Raji (cell line): ENCODE results near the gene RIN3.
A peak's percentile ranks its signal among the peaks of the same experiment; 100 is the strongest.

Experiments
- POLR2A ChIP-seq: IDR thresholded peaks from 2 replicates; pipeline ENCODE4 v1.6.1; 2011; ENCODE audit warnings: low read depth, low read length, control low read depth; ENCODE audit not compliant: insufficient read depth

The RIN3 gene

DNA sequence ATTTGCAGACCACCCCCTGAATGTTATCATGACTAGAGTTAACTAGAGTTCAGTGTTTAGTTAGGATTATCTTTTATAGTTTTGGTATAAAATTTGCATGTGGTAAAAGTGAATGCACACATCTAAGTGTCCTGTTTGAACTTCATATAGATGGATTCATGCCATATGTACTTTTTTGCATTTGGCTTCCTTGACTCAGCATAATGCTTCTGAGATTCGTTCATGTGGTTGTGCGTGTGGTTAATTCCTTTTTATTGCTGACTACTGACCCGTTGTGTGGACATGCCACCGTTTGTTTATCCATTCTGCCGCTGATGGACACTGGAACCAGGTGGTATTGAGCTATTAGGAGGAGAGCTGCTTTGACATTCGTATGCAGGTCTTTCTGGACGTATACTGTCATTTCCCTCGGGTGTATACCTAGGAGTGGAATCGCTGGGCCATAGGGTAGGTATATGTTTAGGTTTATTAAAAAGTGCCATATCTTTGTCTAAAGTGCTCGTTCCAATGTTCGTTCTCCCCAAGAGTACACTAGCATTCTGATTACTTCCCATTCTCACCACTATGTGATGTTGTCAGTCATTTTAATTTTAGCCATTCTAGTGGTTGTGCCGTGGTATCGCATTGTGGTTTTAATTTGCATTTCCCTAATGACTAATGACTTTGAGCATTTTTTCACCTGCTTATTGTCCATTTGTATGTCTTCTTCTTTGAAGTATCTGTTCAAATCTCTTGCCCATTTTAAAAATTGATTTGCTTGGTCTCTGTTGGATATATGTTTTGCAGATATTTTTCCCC is 37.7 kb downstream of the RIN3 start:
- TF ChIP-seq POLR2A, result no peak

DNA sequence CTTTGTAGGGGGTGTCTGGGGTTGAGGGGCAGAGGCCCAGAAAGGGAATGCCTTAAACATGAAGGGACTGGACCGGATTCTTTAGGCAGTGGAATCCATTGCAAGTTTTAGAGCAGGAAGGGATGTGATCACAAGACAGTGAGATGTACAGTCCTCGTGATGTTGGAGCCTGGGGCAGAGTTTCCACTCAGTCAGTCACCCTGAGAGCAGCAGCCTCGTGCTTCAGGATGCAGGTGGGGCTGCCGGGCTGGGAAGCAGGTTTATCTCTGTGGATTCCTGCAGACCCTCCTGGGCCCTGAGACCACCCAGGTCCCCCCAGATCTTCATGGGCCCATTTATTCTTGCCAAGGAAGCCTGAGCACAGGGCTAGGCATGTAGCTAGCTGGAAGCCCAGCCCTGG is 38.5 kb downstream of the RIN3 start:
- no peak for TF ChIP-seq POLR2A

DNA sequence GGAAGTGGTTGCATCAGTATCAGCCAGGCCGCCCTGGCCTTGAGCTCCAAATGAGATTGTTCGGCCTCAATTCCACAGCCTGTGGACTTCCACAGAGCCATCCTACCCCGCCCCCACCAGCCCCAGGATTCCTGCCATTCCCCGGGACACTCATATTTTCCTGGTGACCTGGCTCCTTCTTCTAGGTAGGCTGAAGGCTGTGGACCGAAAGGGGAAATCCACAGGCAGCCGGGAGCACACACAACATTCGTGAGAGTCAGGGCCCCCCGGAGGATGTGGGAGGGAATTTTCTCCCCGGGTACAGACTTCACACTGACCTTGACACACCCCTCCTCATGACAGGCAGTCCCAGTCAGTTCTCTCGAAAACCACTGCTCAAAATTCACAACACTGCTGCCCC is 39.9 kb downstream of the RIN3 start:
- no peak for TF ChIP-seq POLR2A

DNA sequence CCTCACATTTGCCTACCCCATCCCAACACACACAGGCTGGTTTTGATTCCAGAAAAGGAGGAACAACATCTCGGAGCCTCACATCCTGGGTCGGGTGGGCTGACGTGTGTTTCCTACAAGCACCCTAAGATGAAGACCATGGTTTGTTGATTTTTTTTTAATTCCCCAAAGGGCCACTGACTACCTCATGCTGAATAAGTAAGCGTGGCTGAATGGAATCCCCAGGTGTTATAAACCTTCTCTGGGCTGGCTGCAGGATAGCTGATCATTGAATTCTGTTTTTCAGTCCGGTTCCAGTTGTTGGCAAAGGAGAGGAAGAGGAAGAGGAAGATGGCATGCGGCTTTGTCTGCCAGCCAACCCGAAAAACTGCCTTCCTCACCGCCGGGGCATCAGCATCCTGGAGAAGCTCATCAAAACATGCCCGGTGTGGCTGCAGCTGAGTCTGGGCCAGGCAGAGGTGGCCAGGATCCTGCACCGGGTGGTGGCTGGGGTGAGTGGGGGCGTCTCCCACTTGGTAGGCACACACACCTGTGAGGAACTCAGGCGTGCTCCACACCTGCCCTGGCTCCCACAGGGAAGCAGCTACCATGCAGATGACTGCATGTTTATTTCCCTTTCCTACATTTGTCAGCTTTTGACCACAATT is 42.0 kb downstream of the RIN3 start:
- TF ChIP-seq POLR2A, result no peak

DNA sequence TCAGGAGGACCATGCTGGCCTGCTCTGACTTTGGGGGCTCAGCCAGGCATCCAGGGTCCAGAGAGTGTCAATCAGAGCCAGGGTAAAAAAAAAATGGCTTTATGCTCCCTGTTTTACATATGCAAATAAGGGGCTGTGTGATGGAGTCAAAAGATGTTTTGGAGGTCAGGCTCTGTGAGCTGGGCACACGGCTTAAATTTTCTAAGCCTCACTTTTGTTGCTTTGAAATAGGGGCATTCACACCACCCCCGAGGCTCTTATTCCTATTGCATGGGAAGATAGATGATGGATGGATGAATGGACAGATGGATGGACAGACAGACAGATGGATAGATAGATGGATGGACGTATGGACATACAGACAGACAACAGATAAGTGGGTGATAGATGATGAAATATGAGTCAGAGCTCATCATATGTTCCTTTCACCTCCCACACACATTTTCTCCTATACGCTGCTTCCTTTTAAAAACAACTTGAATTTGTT is 42.7 kb downstream of the RIN3 start:
- 0 out of 2 replicates have a peak, but pooled peaks have one; percentile 8 for TF ChIP-seq POLR2A

DNA sequence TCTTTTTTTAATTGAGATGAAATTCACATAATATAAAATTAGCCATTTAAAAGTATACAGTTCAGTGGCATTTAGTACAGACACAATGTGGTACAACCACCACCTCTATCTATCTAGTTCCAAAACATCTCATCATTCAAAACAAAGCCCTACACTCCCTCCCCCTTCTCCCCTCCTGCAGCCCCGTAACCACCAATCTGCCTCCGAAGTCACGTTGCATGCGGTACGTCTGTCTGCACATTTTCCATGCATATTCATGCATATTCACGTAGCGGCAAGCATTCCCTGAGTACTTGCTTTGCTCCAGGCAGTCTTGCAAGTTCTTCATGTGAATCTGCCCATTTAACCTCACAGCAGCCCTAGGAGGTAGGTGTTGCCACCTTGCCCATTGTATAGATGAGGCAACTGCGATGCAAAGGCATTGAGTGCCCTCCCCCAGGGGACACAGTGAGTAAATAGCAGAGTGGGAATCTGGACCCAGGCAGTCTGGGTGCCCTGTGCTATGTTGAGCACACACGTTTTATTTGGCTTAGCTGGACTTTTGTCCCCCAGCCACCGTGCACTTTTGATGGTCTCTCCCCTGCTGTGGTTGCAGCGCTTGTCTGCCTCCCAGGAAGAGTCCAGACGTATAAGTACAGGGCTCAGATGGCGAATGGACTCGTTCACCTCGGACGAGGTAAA is 43.4 kb downstream of the RIN3 start:
- TF ChIP-seq POLR2A, result no peak

DNA sequence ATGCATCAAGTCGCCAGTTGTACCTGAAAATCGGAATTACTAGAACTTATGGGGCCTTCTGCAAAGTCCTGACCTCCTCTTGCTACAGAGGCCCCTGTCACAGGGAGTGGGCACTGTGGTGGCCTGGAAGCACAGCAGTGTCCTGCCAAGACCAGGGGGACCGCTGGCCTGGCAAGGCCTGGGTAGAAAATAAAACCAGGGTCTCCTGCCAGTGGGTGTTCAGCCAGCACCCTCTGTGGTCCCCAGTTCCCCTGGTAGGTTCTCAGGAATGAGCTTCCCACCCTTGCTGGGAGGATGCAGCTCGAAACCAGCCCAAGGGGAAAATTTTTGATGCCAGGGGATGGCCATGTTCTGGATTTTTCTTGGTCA is 43.9 kb downstream of the RIN3 start:
- no peak for TF ChIP-seq POLR2A

DNA sequence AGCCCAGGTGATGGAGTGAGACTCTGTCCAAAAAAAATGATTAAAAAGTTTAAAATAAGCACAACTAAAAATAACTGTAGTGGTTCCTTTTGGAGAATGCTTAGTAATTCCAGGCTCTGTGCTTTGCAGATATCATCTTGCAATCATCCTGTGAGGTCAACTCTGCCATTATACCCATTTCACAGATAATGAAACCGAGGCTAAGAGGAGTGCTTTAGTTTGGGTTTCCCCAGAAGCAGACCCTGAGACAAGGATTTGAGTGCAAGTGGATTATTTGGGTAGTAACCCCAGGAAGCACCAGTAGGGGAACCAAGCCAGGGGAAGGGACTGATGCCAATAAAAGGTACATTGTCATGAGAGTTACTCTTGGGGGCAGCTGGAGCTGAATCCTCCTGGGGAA is 44.7 kb downstream of the RIN3 start:
- TF ChIP-seq POLR2A, result no peak

DNA sequence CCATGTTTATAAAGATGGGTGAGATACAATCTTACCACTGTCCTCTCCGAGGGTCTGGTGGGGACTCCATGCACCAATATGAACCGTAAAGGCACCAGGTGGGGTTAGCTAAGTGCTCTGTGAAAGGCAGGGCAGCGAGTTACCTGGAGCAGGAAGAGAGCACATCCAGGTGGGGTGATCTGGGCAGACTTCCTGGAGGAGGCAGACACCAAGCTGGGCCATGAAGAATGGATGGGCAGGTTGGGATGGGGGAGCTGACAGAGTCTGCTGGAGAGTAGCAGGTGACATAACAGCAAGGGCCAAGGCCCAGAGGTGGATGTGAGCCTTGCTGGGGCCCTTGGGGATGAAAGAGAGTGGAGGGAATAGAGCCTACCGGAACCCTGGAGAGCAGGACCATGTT is 45.9 kb downstream of the RIN3 start:
- TF ChIP-seq POLR2A, result no peak

DNA sequence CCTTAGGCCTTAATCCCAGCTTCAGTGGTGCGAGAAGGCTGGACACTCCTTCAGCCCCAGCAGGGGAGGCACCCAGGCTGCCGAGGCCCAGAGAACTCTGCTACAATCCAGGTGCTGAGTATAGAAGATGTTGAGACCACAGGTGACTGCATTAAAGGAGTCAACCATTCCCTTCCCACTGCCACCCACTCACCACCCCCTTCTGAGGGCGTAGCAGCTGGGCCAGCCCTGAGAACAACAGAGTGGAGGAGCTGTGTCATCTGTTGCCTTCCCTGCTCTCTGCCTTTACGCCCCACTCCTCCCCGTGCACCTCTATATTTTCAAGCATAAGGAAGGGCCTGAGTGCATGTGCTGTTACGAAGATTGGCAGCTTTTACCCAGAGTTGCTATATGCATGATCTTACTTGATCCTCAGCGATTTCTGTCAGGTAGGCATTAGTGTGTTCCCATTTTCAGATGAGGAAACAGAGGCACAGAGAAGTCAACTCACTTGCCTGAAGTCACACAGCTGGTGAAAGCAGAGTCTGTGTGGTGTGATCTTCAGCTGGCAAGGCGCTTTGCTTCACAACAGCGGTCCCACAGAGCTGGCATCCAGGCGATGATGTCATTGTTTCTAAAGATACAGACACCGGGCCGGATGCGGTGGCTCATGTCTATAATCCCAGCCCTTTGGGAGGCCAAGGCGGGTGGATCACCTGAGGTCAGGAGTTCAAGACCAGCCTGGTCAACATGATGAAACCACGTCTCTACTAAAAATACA is 46.7 kb downstream of the RIN3 start:
- TF ChIP-seq POLR2A, result no peak

DNA sequence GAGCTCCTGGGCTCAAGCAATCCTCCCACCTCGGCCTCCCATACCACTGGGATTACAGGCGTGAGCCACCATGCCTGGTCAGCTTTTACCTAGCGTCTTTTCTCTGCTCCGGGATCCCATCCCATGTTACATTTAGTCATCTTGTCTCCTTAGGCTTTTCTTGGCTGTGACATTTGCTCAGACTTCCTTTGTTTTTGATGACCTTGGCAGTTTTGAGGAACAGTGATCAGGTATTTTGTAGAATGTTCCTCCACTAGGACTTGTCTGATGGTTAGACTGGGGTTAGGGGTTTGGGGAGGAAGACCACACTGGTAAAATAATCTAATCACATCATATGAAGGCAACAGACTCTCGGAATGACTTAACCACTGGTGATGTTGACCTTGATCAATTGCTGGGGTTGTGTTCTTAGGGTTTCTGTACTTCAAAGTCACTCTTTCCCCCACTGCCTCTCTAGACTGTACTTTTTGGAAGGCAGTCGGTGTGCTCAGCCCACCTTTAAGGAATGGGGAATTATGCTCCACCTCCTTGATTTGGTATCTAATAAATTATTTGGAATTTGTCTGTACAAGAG is 48.4 kb downstream of the RIN3 start:
- TF ChIP-seq POLR2A, result no peak

DNA sequence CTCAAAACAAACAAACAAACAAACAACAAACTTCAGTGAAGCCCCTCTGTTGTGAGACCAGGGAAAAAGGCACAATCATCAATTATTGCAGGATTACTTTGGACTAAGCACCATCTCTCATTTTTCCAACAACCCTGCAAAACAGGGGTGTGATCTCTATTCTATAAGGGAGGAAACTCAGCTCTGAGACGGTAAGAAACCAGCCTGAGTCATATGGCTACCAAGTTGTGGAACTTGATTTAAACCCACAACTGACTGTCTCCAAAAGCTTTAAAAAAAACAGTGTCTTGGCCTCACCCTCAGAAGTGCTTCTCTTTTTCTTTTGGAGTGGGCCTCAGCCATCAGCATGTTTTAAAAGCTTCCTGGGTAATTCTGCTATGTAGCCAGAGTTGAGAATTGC is 49.8 kb downstream of the RIN3 start:
- no peak for TF ChIP-seq POLR2A

DNA sequence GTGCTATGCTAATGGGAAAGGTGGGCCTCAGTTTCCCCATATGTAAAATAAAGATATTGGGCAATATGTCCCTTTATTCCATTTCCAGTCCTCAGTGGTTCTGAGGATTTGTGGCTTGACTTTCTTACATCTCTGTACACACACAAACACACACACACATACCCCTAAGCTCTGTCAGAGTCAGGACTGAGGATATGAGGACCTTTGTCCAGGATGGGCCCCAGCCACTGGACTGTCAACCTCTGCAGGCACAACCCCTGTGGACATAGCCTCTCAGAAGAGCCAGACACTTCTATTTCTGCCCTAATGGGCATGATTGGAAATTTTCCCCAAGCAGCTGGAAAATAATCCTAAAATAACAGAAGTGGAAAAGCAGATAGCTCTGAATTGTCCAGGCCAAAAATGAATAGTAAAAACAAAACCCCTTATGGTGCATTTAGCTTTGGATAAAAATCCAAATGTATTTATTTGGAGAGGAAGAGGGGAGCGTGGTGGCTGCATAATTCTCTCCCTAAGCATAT is 50.2 kb downstream of the RIN3 start:
- TF ChIP-seq POLR2A, result no peak

DNA sequence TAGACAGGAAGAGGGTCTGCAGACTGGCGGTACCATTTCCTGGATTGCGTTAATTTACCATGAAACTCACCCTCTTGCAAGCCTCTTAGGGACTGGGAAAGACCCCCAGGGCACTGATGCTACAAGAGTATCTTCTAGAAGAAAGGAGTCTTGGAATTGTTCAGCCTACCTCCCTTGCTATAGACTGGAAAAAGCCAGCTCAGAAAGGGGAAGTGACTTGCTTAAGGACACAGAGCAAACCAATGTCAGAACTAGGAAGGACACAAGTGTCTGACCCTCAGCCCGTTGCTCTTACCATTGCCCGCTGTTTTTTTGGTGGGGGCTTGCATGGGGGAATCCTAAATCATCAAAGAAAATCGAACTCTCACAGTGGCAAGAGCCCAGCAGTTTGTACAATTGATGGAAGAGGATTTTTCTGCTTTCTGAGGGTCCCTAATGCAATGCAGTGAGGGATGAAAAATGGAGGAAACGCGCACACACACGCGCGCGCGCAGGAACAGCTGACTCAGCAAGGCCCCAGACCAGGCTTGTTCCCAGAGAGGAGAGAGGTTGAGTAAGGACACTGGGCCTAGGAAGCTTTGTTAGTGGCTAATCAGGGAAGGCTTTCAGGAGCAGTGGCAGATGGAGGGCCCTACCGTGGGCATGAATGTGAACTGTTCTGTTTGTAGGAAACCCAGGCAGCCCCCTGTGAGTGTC is 50.9 kb downstream of the RIN3 start:
- TF ChIP-seq POLR2A, result no peak

DNA sequence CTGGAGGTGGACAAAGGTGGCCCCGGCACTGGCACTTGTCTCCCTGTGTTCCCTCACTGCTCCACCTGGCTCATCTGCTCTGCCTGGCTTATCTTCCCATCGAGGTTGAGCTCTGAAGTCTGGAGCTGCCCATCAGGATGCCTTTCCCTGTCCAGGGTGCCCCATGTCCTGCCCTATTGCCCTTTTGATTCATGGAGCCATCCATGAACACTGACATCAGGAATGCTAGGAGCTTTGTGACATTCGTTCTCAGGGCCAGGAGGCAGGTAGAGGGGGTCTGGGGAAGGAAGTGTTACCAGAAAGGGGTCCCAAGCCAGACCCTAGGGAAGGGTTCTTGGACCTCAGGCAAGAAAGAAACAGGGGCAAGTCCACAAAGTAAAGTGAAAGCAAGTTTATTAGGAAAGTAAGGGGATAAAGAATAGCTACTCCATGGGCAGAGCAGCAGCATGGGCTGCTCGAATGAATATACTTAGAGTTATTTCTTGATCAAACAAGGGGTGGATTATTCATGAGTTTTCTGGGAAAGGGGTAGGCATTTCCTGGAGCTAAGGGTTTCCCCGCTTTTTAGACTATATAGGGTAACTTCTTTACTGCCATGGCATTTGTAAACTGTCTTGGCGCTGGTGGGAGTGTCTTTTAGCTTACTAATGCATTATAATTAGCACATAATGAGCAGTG is 51.6 kb downstream of the RIN3 start:
- no peak for TF ChIP-seq POLR2A
